Stimulated activated CD4-positive, alpha-beta T cell treated with anti-CD3 and anti-CD28 coated beads, Interleukin-2, amount 100 ng/mL, for 48 hours (primary cell): ENCODE results near the gene PRKCE.
"Not testable (repeated sequence)": the region's sequence is repeated elsewhere in the genome, so short reads cannot be mapped to it uniquely, and the experiment has no call there.

Source experiments
- DNase-seq, 2 donors: peaks; one replicate each; pipeline ENCODE4 v3.0.0-alpha.2; 2020

The PRKCE gene

DNA sequence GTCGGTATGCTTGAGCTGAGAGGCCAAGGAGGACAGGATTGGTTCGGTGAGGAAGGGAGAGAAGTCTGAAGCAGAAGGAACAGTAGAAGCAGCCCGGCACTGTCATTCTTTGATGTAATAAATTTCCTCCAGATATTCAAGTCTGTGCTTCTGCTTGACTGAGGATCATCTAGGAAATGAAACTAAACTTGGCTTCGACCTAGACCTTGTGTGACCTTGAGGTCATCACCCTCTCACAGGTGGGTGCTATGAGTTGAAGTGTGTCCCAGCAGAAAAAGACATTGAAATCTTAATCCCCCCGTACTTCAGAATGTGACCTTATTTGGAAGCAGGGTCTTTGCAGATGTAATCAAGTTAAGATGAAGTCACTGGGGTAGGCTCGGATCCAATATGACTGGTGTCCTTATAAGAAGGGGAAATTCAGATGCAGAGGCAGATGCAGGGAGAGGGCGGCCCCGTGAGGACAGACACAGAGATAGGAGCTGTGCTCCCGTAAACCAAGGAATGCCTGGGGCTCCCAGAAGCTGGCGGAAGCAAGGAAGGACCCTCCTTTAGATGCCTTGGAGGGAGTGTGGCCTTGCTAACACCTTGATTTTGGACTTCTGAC, 49.0 kb downstream of the PRKCE start:
- DNase-seq: no peak

DNA sequence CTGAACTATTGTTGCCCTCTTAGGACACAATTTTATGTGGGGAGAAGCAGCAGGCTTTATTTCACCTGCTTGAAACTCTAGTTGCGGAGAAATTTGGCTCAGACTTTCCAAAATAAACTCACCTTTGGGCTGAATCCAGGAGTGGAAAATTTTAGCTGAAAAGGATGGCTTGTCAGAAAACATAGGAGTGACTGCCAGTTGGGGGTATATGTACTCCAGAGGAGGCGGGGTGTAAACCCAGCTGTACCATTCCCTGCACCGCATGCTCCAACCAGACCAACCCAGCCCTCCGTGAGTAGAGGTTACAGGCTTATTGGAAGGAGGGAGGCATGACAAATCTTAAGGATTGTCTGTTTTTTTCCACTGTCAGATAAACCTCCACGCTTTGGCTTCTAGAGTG, 53.8 kb downstream of the PRKCE start:
- no peak for DNase-seq

DNA sequence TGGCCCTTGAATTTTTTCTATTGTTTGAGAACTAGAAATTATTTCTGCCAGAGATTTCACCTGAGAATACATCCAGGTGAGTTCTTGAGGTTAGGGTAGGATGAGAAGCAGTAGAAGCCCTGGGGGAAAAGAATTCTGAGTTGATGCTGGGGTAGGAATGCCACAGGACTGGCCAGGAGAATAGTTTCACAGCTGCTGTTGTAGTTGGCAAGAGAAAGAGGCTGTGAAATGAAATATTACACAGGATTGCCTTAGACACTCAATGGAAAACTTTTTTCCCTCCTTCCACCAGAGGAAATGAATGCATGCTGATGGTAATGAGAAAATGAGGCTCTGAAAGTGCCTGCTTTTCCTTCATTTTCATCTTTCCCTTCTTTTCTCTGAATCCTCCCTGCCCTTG, 54.6 kb downstream of the PRKCE start:
- no peak for DNase-seq

DNA sequence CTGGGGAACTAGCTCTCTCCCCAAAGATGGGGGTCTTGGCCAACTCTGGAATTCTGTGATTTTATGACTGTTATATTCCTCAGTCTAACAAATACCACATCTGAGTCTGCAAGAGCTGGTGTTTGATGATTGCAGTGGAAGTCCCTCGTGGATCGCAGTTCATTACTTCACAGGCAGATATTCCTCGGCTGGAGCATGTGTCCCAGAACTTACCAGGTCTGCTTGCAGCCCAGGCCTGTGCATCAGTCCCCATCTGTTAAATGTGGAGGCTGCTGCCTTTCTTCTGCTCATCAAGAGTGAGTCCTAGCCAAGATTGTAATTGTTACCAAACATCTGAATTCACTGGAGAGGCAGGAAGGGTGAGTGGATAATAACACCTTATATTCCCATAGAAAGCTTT, 55.5 kb downstream of the PRKCE start:
- DNase-seq: no peak

DNA sequence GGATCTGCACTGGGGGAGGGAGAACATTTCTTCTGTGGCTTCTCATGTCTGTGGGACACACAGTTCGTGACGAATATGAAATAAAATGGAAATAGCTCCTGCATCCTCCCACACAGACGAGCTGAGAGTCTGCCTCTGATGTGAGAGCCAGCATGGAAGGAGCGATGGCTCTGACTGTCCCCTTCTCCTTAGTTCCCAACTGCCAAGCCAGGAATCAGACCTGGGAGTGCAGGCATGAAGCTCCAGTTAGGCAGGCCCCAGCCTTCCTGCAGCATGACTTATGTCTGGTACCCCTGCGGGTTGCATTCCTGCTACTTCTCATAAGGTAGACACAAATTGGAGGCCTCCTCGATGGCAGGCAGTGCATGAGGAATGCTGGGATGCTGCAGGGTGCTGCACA, 56.2 kb downstream of the PRKCE start:
- no peak for DNase-seq

DNA sequence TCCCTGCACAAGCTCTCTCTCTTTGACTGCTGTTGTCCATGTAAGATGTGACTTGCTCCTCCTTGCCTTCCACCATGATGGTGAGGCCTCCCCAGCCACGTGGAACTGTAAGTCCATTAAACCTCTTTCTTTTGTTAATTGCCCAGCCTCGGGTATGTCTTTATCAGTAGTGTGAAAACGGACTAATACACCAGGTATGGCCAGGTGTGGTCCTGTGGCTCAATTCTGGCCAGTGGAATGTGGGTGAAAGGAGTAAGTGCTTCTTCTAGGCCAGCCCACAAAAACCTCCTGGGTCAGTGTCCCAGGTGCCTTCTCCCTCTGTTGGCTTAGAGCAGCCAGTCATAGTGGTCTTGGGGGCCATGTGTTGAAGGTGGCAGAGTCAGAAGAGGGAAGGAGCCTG, 57.0 kb downstream of the PRKCE start:
- DNase-seq: no peak

DNA sequence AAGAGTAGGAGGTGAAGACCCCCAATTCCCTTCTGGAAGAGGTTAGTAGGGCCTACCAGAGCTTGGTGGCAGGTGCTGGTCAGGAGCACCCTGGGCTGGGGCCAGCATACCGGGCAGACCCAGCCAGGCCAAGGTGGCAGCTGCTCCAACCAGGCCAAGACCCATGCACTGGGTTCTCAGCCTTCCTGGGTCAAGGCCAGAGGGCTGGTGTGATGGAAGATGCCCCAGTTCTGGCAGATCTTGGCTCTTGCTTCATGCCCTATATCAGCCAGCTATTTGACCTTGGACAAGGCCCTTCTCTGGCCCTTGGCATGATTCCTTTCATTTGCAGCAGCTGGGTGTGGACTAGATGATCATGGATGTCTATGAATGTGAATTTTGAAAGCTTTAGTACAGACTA, 57.7 kb downstream of the PRKCE start:
- DNase-seq: no peak

DNA sequence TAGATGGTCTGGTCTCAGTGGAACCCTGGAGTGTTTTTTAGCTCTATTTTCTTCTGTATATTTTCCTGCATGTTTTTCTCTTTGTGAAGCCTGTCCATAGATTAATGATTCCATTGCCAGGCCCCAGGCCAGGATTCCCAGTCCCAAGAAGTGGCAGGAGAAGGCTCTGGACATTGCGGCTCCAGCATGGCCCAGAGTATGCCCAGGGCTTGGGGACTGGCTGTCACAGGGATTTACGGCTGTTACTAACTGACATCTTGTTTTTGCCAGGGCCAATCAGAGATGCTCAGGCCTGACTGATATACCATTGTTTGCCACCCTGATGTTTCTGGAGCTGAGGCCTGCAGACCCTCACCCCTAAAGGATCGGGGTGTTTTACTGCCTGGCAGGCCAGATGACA, 59.0 kb downstream of the PRKCE start:
- DNase-seq: no peak

DNA sequence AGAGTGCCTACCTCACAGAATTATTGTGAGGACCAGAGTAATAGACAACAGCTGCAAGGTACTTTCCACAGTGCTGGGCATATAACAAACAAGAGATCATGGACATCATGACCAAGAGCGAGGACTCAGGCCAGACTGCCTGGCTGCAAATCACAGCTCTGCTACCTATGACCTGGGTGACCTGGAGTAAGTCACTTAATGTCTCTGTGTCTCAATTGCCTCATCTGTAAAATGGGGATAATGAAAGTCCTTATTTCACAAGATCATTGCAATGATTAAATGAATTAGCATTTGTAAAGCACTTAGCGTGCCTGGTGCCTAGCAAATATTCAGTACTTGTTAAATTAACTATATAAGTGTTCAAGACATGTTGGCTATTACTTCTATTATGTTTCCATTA, 59.7 kb downstream of the PRKCE start:
- DNase-seq: no peak

DNA sequence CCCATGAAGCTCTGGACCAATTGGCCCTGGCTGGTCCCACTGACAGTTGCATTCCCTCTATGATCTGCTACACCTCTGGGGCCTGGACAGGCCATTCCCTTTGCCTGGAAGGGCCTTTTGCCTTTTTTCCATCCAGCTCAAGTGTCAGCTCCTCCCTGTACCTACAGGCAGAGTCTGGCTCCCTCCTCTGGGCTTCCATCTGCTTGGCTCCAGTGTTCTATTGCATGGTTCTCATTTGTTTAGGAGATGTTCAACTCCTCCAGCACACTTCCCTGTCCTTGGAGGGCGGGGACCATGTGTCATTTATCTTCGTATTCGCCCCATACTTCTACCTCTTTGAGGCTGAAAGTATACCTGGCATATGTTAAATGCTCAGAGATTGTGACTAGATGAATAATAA, 61.1 kb downstream of the PRKCE start:
- no peak for DNase-seq

DNA sequence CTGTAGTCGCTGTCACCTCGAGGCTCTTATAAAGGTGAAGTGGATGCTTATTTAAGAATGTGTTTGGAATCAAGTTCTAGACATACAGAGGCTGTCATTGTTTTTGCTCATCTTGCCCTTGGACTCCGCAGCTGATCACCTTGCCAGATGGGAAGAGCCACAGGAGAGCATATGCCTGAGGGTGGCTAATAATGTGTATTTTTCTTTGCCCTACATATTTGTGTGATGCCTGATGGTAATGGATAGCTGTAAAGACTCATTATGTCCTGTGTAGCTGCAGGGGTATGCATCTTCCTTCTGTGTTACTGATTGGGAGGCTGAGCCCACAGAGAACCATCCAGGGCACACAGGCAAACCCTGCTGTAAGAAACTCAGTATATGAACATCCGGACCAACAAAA, 61.7 kb downstream of the PRKCE start:
- DNase-seq: no peak

DNA sequence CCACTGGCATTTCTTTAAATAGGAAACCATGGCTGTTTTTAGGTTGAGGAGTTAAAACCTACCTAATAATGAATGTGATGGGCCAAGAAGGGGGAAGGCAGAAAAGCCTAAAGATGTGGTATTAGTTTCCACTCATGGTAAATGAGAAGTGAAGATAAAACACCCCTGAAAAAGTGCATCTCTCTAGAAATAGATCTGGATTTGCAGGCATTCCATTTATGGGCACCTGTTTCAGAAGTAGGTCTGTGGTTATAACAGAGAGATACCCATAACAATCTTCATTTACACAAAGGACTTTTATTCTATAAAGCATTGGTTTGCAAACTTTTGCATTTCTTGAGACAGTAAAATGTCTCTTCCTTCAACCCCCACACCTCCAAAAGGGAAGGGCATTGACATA, 62.1 kb downstream of the PRKCE start:
- no peak for DNase-seq

DNA sequence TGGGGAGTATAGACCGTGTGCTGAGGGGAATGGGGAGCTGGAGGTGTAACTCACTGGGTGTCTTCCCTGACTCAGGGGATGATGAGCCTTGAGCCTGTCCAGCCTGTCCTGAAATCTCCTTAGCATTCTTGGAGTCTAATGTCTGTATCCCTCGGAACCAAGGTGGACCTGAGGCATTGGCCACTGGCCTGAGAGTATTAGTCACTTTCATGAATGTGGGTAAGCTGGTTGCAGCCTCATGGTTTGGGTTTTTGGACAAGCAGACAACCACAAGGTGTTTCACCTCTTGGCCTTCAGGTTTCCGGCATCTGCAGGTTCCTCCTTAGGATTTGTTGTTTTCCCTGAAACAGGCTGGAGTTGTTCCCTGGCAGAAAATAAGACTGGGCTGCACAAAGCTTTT, 63.2 kb downstream of the PRKCE start:
- DNase-seq: no peak

DNA sequence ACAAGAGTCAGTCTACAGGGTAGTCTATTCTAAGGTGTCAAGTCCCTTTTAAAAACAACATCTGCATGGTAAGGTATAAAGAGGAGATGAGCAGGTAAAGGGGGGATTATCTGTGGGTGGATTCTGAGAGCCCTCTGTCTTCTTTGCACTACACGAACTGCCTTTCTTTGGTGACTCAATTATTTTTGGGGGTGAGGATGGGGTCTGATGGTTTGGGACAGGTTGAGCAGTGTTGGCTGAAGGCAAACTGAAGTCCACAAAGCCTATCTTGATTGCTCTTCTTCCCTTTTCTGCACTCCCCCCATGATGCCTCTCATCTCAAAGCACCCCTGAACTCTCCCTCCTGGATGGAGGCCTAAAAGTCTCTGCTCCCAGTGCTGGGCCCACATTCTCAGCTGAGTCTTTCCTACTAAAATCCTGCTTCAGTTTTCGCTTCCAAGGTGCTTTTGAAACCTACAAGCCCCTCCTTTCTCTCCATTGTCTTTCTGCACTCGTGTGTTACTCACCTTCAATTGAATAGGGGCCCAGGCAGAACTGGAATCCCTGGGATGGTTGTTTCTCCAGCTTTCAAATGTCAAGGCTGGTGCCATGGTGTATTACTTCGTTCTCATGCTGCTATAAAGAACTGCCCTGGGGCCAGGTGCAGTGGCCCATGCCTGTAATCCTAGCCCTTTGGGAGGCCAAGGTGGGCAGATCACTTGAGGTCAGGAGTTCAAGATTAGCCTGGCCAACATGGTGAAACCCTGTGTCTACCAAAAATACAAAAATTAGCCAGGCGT, 64.3 kb downstream of the PRKCE start:
- DNase-seq: no peak

DNA sequence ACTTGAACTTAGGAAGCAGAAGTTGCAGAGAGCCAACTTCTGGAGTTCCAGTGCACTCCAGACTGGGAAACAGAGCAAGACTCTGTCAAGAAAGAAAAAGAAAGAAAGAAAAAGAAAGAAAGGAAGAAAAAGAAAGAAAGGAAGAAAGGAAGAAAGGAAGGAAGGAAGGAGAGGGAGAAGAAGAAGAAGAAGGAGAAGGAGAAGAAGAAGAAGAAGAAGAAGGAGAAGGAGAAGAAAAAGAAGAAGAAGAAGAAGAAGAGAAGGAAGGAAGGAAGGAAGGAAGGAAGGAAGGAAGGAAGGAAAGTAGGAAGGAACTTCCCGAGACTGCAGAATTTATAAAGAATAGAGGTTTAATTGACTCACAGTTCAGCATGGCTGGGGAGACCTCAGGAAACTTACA, 65.0 kb downstream of the PRKCE start:
- not testable (repeated sequence) for DNase-seq

DNA sequence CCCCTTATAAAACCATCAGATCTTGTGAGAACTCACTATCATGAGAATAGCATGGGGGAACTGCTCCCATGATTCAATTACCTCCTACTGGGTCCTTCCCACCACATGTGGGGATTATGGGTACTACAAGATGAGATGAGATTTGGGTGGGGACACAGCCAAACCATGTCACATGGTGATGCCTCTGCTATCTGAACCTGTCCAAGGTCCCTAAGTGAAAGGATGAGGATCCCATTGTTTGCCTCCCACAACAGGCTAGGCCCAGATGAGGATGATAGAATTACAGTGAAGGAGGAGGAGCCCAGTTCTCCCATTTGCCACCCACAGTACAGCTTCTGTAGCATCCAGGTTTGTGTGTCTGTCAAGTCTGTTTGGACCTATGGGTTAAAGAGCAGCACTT, 65.4 kb downstream of the PRKCE start:
- DNase-seq: no peak

DNA sequence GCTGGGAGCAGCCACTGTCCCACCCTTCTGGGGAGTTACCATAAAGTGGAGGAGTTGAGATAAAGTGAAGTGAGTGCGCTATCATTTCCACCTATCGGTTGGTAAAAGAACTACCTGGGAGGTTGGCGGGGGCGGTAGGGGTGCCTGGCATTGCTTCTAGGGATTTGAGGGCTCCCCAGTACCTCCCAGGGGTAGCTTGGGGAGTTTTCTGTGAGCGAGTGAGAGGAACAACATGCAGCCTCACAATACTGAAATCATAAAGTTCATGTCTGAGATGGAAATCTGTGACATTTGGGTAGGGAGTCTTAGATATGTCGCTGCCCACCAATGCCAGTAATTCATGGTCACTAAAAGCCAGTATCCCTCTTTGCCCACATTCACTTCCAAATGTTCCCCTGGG, 68.7 kb downstream of the PRKCE start:
- DNase-seq: no peak

DNA sequence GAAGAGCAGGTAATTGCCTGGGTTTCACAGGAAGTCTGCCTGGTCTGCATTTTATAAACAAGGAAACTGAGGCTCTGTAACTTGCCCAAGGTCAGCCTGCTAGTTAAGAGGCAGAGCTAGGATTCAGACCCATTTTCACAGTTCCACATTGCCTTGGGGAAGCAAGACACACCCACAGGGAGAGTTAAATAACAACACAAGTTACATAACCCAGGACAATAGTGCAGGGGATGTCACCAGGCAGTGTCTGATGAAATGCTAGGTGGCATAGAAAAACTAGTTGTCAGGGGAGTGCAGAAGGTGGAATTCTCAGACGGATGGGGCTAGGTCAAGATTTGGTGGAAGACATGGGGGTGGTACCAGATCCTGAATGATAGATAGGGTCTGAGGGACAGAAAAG, 69.7 kb downstream of the PRKCE start:
- DNase-seq: no peak

DNA sequence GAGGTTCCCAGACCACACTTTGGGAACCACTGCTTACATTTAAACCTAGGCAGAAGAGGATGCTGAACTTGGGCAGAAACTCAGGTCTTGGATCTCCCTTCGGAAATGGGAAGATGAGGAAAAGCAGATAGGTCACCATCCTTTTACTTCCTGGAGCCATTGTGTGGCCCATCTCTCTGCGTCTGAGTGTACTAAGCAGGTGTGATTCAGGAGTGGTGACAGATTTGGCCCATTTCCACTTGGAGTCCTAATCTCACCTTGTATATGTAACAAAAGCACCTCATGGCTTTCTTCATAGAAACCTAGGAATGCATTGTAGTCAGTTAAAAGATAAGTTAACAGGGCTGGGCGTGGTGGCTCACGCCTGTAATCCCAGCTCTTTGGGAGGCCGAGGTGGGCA, 71.0 kb downstream of the PRKCE start:
- no peak for DNase-seq

DNA sequence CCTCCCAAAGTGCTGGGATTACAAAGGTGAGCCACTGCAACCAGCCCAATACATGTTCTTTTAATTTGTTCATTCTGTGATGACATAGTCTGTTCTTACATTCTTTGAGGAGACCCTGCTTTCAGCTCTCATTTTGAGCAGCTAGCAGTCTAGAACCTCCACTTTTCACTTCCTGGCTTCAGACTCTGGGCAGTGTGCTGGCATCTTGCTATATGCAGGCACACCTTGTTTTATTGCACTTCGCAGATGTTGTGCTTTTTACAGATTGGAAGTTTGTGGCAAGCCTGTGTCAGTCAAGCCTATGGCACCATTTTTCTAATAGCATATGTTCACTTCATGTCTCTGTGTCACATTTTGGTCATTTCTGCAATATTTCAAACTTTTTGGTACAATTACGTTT, 72.4 kb downstream of the PRKCE start:
- no peak for DNase-seq

DNA sequence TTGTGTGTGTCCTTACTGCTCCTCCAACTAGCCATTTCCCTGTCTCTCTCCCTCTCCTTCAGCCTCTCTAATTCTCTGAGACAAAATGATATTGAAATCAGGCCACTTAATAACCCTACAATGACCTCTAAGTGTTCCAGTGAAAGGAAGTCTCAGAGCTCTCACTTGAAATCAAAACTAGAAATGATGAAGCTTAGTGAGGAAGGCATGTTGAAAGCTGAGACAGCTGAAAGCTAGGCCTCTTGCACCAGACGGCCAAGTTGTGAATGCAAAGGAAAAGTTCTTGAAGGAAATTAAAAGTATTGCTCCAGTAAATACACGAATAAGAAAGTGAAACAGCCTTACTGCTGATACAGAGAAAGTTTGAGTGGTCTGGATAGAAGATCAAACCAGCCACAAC, 72.9 kb downstream of the PRKCE start:
- no peak for DNase-seq

DNA sequence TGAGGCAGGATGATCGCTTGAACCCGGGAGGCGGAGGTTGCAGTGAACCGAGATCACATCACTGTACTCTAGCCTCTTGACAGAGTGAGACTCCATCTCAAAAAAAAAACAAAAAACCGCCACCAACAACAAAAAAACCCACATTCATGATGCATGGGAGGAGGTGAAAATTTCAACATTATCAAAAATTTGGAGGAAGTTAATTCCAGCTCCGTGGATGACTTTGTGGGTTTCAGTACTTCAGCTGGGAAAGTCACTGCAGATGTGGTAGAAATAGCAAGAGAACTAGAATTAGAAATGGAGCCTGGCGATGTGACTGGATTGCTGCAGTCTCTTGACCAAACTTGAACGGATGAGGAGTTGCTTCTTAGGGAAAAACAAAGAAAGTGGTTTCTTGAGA, 74.3 kb downstream of the PRKCE start:
- no peak for DNase-seq

DNA sequence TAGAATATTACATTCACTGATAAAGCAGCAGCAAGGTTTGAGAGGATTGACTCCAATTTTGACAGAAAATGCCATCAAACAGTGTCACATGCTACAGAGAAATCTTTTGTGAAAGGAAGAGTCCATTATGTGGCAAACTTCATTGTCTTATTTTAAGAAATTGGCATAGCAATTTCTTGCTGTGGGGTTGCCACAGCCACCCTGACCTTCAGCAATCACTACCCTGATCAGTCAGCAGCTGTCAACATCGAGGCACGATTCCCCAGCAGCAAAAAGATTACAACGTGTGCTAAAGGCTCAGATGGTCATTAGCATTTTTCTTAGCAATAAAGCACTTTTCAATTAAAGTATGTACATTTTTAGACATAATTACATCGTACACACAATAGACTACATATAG, 74.7 kb downstream of the PRKCE start:
- DNase-seq: no peak

DNA sequence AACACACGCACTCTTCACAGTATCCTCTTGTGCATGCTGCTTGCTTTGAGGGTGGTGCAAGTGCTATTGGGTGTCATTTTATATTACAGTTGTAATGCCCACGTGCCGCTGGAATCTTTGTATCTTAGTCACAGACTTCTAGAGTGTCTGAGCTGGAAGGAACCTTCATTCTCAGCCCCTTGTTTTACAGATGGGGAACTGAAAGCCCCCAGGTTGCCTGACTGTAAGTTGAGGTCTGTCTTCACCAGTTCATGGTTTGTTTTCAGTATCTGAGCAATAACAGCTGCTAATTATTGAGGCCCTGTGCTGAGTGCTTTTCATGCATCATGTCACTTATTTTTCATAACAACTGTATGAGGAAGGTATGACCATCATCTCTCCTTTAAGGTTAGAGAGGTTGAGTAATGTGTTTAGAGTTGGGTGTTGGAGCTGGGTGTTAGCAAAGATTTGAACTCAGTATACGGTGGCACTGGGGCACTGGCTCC, 77.0 kb downstream of the PRKCE start:
- no peak for DNase-seq
